IPS-20b (cell line): ENCODE results near the gene SLC25A26.
"Not testable (repeated sequence)": the region's sequence is repeated elsewhere in the genome, so short reads cannot be mapped to it uniquely, and the experiment has no call there.

Experiments
- H3K27ac ChIP-seq: one replicate; pipeline ENCODE4 v1.5.1; 2013; ENCODE audit warnings: low read length
- H3K27me3 ChIP-seq: 2 replicates; pipeline ENCODE4 v1.6.1; 2013; ENCODE audit warnings: mild to moderate bottlenecking, low read length, inconsistent platforms; ENCODE audit not compliant: insufficient read depth
- H3K36me3 ChIP-seq: 2 replicates; pipeline ENCODE4 v1.6.1; 2013; ENCODE audit warnings: low read depth, mild to moderate bottlenecking, inconsistent platforms, low read length, moderate library complexity; ENCODE audit not compliant: insufficient read depth
- H3K4me1 ChIP-seq: 2 replicates; pipeline ENCODE4 v1.6.1; 2013; ENCODE audit warnings: mild to moderate bottlenecking, control low read depth, inconsistent platforms, low read length, moderate library complexity; ENCODE audit not compliant: insufficient read depth
- H3K4me3 ChIP-seq: 2 replicates; pipeline ENCODE4 v1.5.1; 2013; ENCODE audit warnings: mild to moderate bottlenecking, low read length, inconsistent platforms
- H3K9ac ChIP-seq: 2 replicates; pipeline ENCODE4 v1.6.1; 2013; ENCODE audit warnings: low read depth, mild to moderate bottlenecking, inconsistent platforms, low read length, moderate library complexity
- H3K9me3 ChIP-seq: 2 replicates; pipeline ENCODE4 v1.6.1; 2013; ENCODE audit warnings: mild to moderate bottlenecking, low read depth, low read length, inconsistent platforms; ENCODE audit not compliant: insufficient read depth

SLC25A26 gene

GRCh38 chr3:66199089-66199473 lies 21.7 kb upstream of the SLC25A26 start:
- Histone ChIP-seq H3K36me3 (no peaks in the 10 kb centered on the region), H3K4me1 (no peaks in the 10 kb centered on the region; the same call in 1 of the 2 replicates), H3K9me3 (no peaks in the 10 kb centered on the region), H3K9ac (no peak overlapping the region), H3K27ac (no peak overlapping the region), H3K4me3 (no peak overlapping the region), H3K27me3 (0 out of 2 replicates have a peak, but pooled peaks cover 6% of the 10 kb centered on the region)

GRCh38 chr3:66200147-66200546 lies 20.7 kb upstream of the SLC25A26 start:
- Histone ChIP-seq H3K27ac (no peak overlapping the region), H3K4me1 (no peaks in the 10 kb centered on the region; the same call in 1 of the 2 replicates), H3K9me3 (no peaks in the 10 kb centered on the region), H3K27me3 (0 out of 2 replicates have a peak, but pooled peaks cover 6% of the 10 kb centered on the region), H3K9ac (no peak overlapping the region), H3K4me3 (no peak overlapping the region), H3K36me3 (no peaks in the 10 kb centered on the region)

- H3K27me3 ChIP-seq: 0 out of 2 replicates have a peak, but pooled peaks cover 6% of the 10 kb centered on the region
- no peaks in the 10 kb centered on the region; the same call in 1 of the 2 replicates for H3K4me1 ChIP-seq
- no peaks in the 10 kb centered on the region for H3K36me3 ChIP-seq
- H3K9ac ChIP-seq: no peak overlapping the region
- no peak overlapping the region for H3K27ac ChIP-seq
- H3K9me3 ChIP-seq: no peaks in the 10 kb centered on the region
- no peak overlapping the region for H3K4me3 ChIP-seq
Observed at GRCh38 chr3:66200786-66201185, 20.0 kb upstream of the SLC25A26 start.

- Histone ChIP-seq H3K4me3 (no peak overlapping the region), H3K27me3 (no peaks in the 10 kb centered on the region), H3K27ac (no peak overlapping the region), H3K9me3 (no peaks in the 10 kb centered on the region), H3K4me1 (no peaks in the 10 kb centered on the region), H3K9ac (no peak overlapping the region), H3K36me3 (no peaks in the 10 kb centered on the region)
Observed at GRCh38 chr3:66203275-66203674, 17.5 kb upstream of the SLC25A26 start.

GRCh38 chr3:66206806-66207205 lies 14.0 kb upstream of the SLC25A26 start:
- Histone ChIP-seq H3K27ac (no peak overlapping the region), H3K36me3 (no peaks in the 10 kb centered on the region), H3K9me3 (no peaks in the 10 kb centered on the region), H3K9ac (no peak overlapping the region), H3K4me3 (no peak overlapping the region), H3K27me3 (no peaks in the 10 kb centered on the region), H3K4me1 (no peaks in the 10 kb centered on the region)

GRCh38 chr3:66208189-66208588 lies 12.6 kb upstream of the SLC25A26 start:
- Histone ChIP-seq H3K27me3 (no peaks in the 10 kb centered on the region), H3K9ac (no peak overlapping the region)

GRCh38 chr3:66210687-66211295 lies 10.0 kb upstream of the SLC25A26 start:
- Histone ChIP-seq H3K36me3 (no peaks in the 10 kb centered on the region), H3K4me1 (no peaks in the 10 kb centered on the region), H3K27ac (no peak overlapping the region), H3K9ac (no peak overlapping the region), H3K9me3 (no peaks in the 10 kb centered on the region), H3K4me3 (no peak overlapping the region), H3K27me3 (no peaks in the 10 kb centered on the region)

More at GRCh38 chr3:66208189-66208588, 12.6 kb upstream of the SLC25A26 start:
- Histone ChIP-seq H3K27ac (no peak overlapping the region), H3K36me3 (no peaks in the 10 kb centered on the region), H3K9me3 (no peaks in the 10 kb centered on the region), H3K4me3 (no peak overlapping the region), H3K4me1 (no peaks in the 10 kb centered on the region)

- Histone ChIP-seq H3K4me1 (no peaks in the 10 kb centered on the region), H3K9ac (no peak overlapping the region), H3K36me3 (no peaks in the 10 kb centered on the region), H3K27ac (no peak overlapping the region), H3K27me3 (no peaks in the 10 kb centered on the region), H3K4me3 (no peak overlapping the region), H3K9me3 (no peaks in the 10 kb centered on the region)
Observed at GRCh38 chr3:66211779-66212178, 9.0 kb upstream of the SLC25A26 start.

- H3K4me3 ChIP-seq: no peak overlapping the region
- no peak overlapping the region for H3K27ac ChIP-seq
- no peaks in the 10 kb centered on the region for H3K36me3 ChIP-seq
- no peaks in the 10 kb centered on the region for H3K27me3 ChIP-seq
- no peaks in the 10 kb centered on the region for H3K4me1 ChIP-seq
- no peak overlapping the region for H3K9ac ChIP-seq
- no peaks in the 10 kb centered on the region for H3K9me3 ChIP-seq
Observed at GRCh38 chr3:66215106-66215505, 5.7 kb upstream of the SLC25A26 start.

GRCh38 chr3:66220066-66220465 lies 735 bp upstream of the SLC25A26 start:
- Histone ChIP-seq H3K4me1 (no peaks in the 10 kb centered on the region), H3K9me3 (no peaks in the 10 kb centered on the region), H3K9ac (peak overlapping the region; percentile 70; the same call in 1 of the 2 replicates), H3K4me3 (peak overlapping the region; percentile 76), H3K36me3 (0 out of 2 replicates have a peak, but pooled peaks cover 4% of the 10 kb centered on the region), H3K27ac (no peak overlapping the region), H3K27me3 (no peaks in the 10 kb centered on the region)

GRCh38 chr3:66224220-66224619 lies 3.4 kb downstream of the SLC25A26 start:
- no peak overlapping the region for H3K9ac ChIP-seq
- H3K4me3 ChIP-seq: no peak overlapping the region
- H3K27ac ChIP-seq: no peak overlapping the region
- no peaks in the 10 kb centered on the region for H3K4me1 ChIP-seq
- no peaks in the 10 kb centered on the region for H3K27me3 ChIP-seq
- H3K36me3 ChIP-seq: 0 out of 2 replicates have a peak, but pooled peaks cover 4% of the 10 kb centered on the region
- H3K9me3 ChIP-seq: no peaks in the 10 kb centered on the region

GRCh38 chr3:66226093-66226492 lies 5.3 kb downstream of the SLC25A26 start:
- not testable (repeated sequence) for H3K4me1 ChIP-seq, H3K27ac ChIP-seq, H3K9me3 ChIP-seq, H3K36me3 ChIP-seq, H3K4me3 ChIP-seq, H3K9ac ChIP-seq, H3K27me3 ChIP-seq
